ENCODE results near the gene OCIAD1.

Gene OCIAD1

GRCh38 chr4:48836658-48837057 lies 5.8 kb downstream of the OCIAD1 start:
- TF ChIP-seq CTCF (IDR thresholded peaks at IDR 0.05): no peak

GRCh38 chr4:48841045-48841827 lies 10.3 kb downstream of the OCIAD1 start:
- no peak for TF ChIP-seq CTCF (IDR thresholded peaks at IDR 0.05)

GRCh38 chr4:48844843-48845242 lies 14.0 kb downstream of the OCIAD1 start:
- no peak for TF ChIP-seq CTCF (IDR thresholded peaks at IDR 0.05)

GRCh38 chr4:48851651-48852050 lies 20.8 kb downstream of the OCIAD1 start:
- no peak for TF ChIP-seq CTCF (IDR thresholded peaks at IDR 0.05)

- TF ChIP-seq CTCF (IDR thresholded peaks at IDR 0.05): no peak
These were observed 22.9 kb downstream of the OCIAD1 start for GRCh38 chr4:48853604-48854394.

- TF ChIP-seq CTCF (IDR thresholded peaks at IDR 0.05): no peak
These were observed 23.5 kb downstream of the OCIAD1 start for GRCh38 chr4:48854395-48854683.

- no peak for TF ChIP-seq CTCF (IDR thresholded peaks at IDR 0.05)
These were observed 24.1 kb downstream of the OCIAD1 start for GRCh38 chr4:48854982-48855381.

Measured in LNCAP (cell line).